HG03565 (cell line): ENCODE results near the gene ST6GAL1.

Experiments
- ATAC-seq: cut with Tn5 transposase; IDR thresholded peaks from one replicate; pipeline ENCODE4 v1.9.1; 2021; ENCODE audit warnings: mild to moderate bottlenecking, moderate library complexity; ENCODE audit not compliant: unreplicated experiment

ST6GAL1 gene

GRCh38 chr3:186915806-186916796 is 14.2 kb upstream of the ST6GAL1 start:
- no peak for ATAC-seq

DNA sequence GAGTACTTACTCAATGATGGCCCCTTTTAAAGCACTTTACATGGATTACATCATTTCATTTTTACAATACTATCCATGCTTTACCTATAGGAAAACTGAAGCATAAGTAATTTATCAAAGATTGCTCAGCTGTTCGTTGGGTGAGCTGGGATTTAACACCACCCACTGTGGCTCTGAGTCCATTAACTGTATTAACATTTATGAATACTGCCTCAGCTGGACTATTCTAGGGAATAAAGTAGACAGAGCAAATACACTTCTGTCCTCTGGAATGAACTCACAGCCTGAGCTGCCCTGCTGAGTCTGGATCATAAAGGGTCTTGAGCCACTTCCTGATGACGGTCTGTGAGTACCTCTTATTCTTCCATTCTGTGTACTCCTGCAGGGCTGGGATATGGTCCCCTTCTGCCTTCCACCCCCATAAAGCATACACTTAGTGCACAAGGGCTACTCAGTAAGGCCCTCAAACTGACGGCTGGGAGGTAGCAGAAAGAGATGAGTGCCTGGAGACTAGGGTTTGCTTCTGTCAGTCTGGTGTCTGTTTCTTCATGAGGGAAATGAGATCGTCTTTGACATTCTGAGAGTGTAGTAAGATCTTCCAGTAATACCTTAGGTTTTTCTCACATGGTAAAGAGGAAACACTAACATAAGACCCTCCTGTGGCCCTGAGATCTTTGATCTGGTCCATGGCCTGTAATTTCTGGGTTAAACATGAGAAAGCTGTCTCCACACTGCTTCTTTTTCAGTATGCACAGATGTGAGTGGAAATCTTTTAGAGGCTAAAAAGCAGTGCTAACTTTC is 12.6 kb upstream of the ST6GAL1 start:
- ATAC-seq, result no peak

- ATAC-seq, result no peak
Measured at GRCh38 chr3:186920301-186920700, 10.0 kb upstream of the ST6GAL1 start.

DNA sequence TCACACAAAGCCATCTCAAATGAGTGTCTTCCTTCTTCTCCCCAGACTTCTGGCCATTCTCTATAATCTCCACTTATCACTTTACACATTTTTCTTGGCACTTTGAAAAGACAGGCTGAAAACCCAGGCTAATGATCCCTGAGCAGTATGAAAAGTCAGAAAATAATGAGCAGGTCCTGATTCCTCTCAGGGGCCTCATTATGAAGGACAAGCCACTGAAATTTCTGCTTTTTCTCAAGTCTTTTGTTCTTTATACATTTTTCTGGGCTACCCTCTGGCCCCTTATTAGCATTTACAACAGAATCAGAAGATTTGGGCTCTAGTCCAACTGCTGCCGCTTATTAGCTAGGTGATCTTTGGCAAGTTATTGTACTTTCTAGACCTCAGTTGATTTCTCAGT is 9.5 kb upstream of the ST6GAL1 start:
- ATAC-seq, result no peak

DNA sequence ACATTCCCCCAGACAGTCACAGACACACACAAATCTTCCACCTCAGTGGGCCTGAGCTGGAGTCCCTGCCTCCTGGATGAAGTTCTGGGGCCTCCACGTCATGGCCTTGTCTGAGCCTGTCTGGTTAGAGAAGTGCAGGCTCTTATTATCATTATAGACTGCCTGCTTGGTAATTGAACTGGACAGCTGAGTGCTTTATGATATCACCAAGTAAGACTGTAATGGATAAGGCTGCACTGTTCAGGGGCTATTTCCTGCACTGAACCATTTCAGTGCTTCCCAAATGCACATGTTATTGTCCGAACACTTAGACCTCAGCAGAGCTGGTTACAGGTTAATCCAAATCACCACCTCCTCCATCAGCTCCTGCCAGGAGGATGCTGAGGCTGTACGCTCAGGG is 8.7 kb upstream of the ST6GAL1 start:
- ATAC-seq, result no peak

GRCh38 chr3:186922224-186922623 is 8.1 kb upstream of the ST6GAL1 start:
- ATAC-seq, result no peak

- ATAC-seq, result no peak
Measured at GRCh38 chr3:186922790-186923189, 7.5 kb upstream of the ST6GAL1 start.

GRCh38 chr3:186923241-186923640 is 7.1 kb upstream of the ST6GAL1 start:
- ATAC-seq, result no peak

GRCh38 chr3:186925826-186926225 is 4.5 kb upstream of the ST6GAL1 start:
- ATAC-seq, result no peak

DNA sequence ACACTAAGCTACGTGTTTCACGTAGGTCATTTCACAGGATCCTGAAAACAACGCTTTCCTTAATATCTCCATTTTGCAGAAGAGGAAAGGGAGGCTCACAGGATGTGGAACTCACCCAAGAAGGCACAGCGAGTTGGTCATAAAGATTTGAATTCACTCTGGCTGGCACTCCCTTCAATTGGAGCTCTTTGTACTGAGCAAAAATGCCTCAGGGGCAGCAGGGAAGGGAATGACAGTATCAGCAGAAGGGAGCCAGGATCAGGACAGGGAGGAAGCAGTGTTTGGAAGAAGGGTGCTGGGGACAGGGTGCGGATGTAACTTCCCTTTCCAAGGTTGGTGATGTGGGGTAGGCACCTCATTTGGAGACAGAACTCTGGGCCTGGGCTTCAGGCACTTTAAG is 1.1 kb upstream of the ST6GAL1 start:
- no peak for ATAC-seq

GRCh38 chr3:186929685-186930084 is 641 bp upstream of the ST6GAL1 start:
- ATAC-seq, result no peak

DNA sequence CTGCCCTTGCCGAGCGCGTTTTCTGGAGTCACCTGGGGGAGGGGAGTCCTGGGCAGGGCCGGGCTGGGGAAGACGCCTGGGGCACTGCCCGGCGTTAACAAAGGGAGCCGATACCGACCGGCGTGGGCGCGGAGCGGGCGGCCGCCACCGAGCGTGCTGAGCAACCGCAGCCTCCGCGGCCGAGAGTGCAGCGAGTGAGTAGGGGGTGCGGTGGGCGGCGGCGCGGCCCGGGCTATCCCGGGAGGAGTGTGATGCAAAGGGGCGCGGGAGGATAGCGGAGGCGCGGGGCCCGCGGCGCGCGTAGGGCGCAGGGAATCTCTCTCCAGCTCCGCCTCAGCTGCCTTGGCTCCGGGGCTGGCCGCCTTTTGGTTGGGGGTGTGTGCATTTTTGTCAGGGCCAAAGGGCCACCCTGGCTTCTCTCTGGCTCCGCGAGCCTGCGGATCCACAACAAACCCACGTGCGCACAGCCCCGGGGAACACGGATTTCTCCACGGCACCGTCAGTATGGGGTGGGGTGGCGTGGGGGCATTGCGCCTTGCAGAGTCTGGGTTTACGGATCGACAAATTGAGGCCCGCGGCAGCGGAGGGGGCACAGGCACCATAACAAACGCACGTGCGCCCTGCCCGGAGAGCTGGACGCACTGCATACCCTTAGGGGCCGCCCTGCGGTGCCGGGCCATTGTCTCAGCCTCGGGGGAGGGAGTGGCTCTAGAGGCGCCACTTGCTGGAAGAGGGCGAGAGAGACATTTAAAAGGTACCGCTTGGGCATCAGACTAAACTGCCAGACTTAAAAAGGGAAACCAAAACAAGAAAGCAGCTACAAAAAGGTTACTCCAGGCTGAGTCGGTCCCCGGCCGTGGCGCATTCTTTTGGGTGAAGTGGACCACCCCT is 560 bp downstream of the ST6GAL1 start:
- ATAC-seq, result peak; percentile 57

GRCh38 chr3:186931532-186932280 is 1.4 kb downstream of the ST6GAL1 start:
- ATAC-seq, result no peak

GRCh38 chr3:186932281-186933181 is 2.2 kb downstream of the ST6GAL1 start:
- ATAC-seq, result no peak

GRCh38 chr3:186933816-186934215 is 3.5 kb downstream of the ST6GAL1 start:
- no peak for ATAC-seq

- ATAC-seq, result no peak
Measured at GRCh38 chr3:186935133-186935532, 4.8 kb downstream of the ST6GAL1 start.

GRCh38 chr3:186937017-186937875 is 6.9 kb downstream of the ST6GAL1 start:
- no peak for ATAC-seq

GRCh38 chr3:186938716-186939115 is 8.4 kb downstream of the ST6GAL1 start:
- ATAC-seq, result no peak
